H9 (cell line): Measurements from ENCODE around the gene BPGM. TPM values are rescaled to one million over a fixed set of nuclear protein-coding genes. Genes with fewer than 3 reads are reported as not detected.
A peak's percentile ranks its signal among the peaks of the same experiment; 100 is the strongest.

Source experiments
- DNase-seq: peaks from one replicate; pipeline ENCODE4 v3.0.0-alpha.2; 2017
- H2AFZ ChIP-seq: one replicate; pipeline ENCODE4 v1.6.1; 2013; ENCODE audit warnings: mild to moderate bottlenecking, low read length, control low read depth, moderate library complexity
- H2AK5ac ChIP-seq: 2 replicates; pipeline ENCODE4 v1.6.1; 2013; ENCODE audit warnings: low read length, control low read depth, mixed read lengths; ENCODE audit not compliant: insufficient read length
- H2BK120ac ChIP-seq: one replicate; pipeline ENCODE4 v1.6.1; 2013; ENCODE audit warnings: low read depth, mild to moderate bottlenecking, low read length, control low read depth, inconsistent platforms; ENCODE audit not compliant: poor library complexity, severe bottlenecking
- H2BK12ac ChIP-seq: 2 replicates; pipeline ENCODE4 v1.6.1; 2013; ENCODE audit warnings: low read length, control low read depth, mixed read lengths, low read depth; ENCODE audit not compliant: insufficient read length
- H2BK15ac ChIP-seq: 2 replicates; pipeline ENCODE4 v1.6.1; 2013; ENCODE audit warnings: low read depth, low read length, control low read depth
- H2BK20ac ChIP-seq: one replicate; pipeline ENCODE4 v1.6.1; 2013; ENCODE audit warnings: low read depth, mild to moderate bottlenecking, low read length, control low read depth, inconsistent platforms; ENCODE audit not compliant: poor library complexity, severe bottlenecking
- H2BK5ac ChIP-seq: 2 replicates; pipeline ENCODE4 v1.6.1; 2013; ENCODE audit warnings: low read length, control low read depth, mixed read lengths; ENCODE audit not compliant: insufficient read length
- H3K14ac ChIP-seq: 2 replicates; pipeline ENCODE4 v1.6.1; 2013; ENCODE audit warnings: low read length, control low read depth; ENCODE audit not compliant: insufficient read depth
- H3K18ac ChIP-seq: 2 replicates; pipeline ENCODE4 v1.6.1; 2013; ENCODE audit warnings: low read depth, mild to moderate bottlenecking, mixed read lengths, low read length, control low read depth; ENCODE audit not compliant: insufficient read length
- H3K23ac ChIP-seq: 2 replicates; pipeline ENCODE4 v1.6.1; 2013; ENCODE audit warnings: low read length, control low read depth, mixed read lengths, low read depth; ENCODE audit not compliant: insufficient read length
- H3K23me2 ChIP-seq: 2 replicates; pipeline ENCODE4 v1.6.1; 2013; ENCODE audit warnings: low read depth, mild to moderate bottlenecking, mixed read lengths, low read length, control low read depth; ENCODE audit not compliant: insufficient read length, poor library complexity, severe bottlenecking
- H3K27ac ChIP-seq: 2 replicates; pipeline ENCODE4 v1.5.1; 2013; ENCODE audit warnings: low read length, control low read depth, mixed read lengths, low read depth; ENCODE audit not compliant: insufficient read length
- H3K27me3 ChIP-seq: 2 replicates; pipeline ENCODE4 v1.6.1; 2013; ENCODE audit warnings: low read length, control low read depth, inconsistent platforms; ENCODE audit not compliant: insufficient read depth
- H3K4ac ChIP-seq: 2 replicates; pipeline ENCODE4 v1.6.1; 2013; ENCODE audit warnings: low read depth, mild to moderate bottlenecking, control low read depth, inconsistent platforms, low read length, moderate library complexity
- H3K4me1 ChIP-seq: 2 replicates; pipeline ENCODE4 v1.6.1; 2013; ENCODE audit warnings: low read length, control low read depth, inconsistent platforms; ENCODE audit not compliant: insufficient read depth
- H3K4me2 ChIP-seq: 2 replicates; pipeline ENCODE4 v1.6.1; 2013; ENCODE audit warnings: low read length, control low read depth, mixed read lengths; ENCODE audit not compliant: insufficient read length, insufficient read depth
- H3K56ac ChIP-seq: 2 replicates; pipeline ENCODE4 v1.6.1; 2013; ENCODE audit warnings: low read depth, mild to moderate bottlenecking, mixed read lengths, low read length, control low read depth; ENCODE audit not compliant: insufficient read length
- H3K79me1 ChIP-seq: 2 replicates; pipeline ENCODE4 v1.6.1; 2013; ENCODE audit warnings: low read depth, mild to moderate bottlenecking, moderate library complexity, low read length, control low read depth, inconsistent platforms; ENCODE audit not compliant: insufficient read depth, poor library complexity, severe bottlenecking
- H3K79me2 ChIP-seq: 2 replicates; pipeline ENCODE4 v1.6.1; 2013; ENCODE audit warnings: low read length, control low read depth, inconsistent platforms; ENCODE audit not compliant: insufficient read depth
- H3K9ac ChIP-seq: 2 replicates; pipeline ENCODE4 v1.6.1; 2013; ENCODE audit warnings: low read length, control low read depth, mixed read lengths; ENCODE audit not compliant: insufficient read length; ENCODE audit errors: extremely low read depth
- H3K9me3 ChIP-seq: one replicate; pipeline ENCODE4 v1.6.1; 2013; ENCODE audit warnings: low read depth, low read length, inconsistent platforms; ENCODE audit not compliant: control insufficient read depth
- H3T11ph ChIP-seq: one replicate; pipeline ENCODE4 v1.6.1; 2013; ENCODE audit warnings: mild to moderate bottlenecking, low read length, control low read depth, inconsistent platforms
- H4K20me1 ChIP-seq: one replicate; pipeline ENCODE4 v1.6.1; 2013; ENCODE audit not compliant: control insufficient read depth, insufficient read length, insufficient read depth
- H4K5ac ChIP-seq: 2 replicates; pipeline ENCODE4 v1.6.1; 2013; ENCODE audit warnings: low read depth, mild to moderate bottlenecking, mixed read lengths, low read length, control low read depth; ENCODE audit not compliant: insufficient read length
- H4K8ac ChIP-seq: replicated peaks from 2 replicates; pipeline ENCODE4 v1.6.1; 2013; ENCODE audit warnings: low read length, control low read depth, mixed read lengths, low read depth; ENCODE audit not compliant: insufficient read length
- H4K91ac ChIP-seq: 2 replicates; pipeline ENCODE4 v1.6.1; 2013; ENCODE audit warnings: low read depth, mild to moderate bottlenecking, moderate library complexity, mixed read lengths, low read length, control low read depth; ENCODE audit not compliant: insufficient read length
- H3K27ac Mint-ChIP-seq, 3 experiments: 2 replicates in 2 of 3; 3 replicates in 1 of 3; pipeline ENCODE4 v1.8.0; 2020 to 2021; ENCODE audit warnings: mixed read lengths in 3 of 3, mild to moderate bottlenecking in 1 of 3, moderate library complexity in 1 of 3
- H3K27me3 Mint-ChIP-seq: 2 replicates; pipeline ENCODE4 v1.8.0; 2021; ENCODE audit warnings: low read depth, mild to moderate bottlenecking, moderate library complexity, mixed read lengths
- H3K36me3 Mint-ChIP-seq, 3 experiments: 2 replicates in 2 of 3; 3 replicates in 1 of 3; pipeline ENCODE4 v1.8.0; 2020 to 2021; ENCODE audit warnings: low read depth in 3 of 3, mixed read lengths in 3 of 3; ENCODE audit not compliant: insufficient read depth in 1 of 3
- H3K4me1 Mint-ChIP-seq, 2 experiments: 2 replicates each; pipeline ENCODE4 v1.8.0; 2020; ENCODE audit warnings: mixed read lengths in 2 of 2
- H3K4me3 Mint-ChIP-seq, 2 experiments: 2 replicates in 1 of 2; 3 replicates in 1 of 2; pipeline ENCODE4 v1.8.0; 2020 to 2021; ENCODE audit warnings: mild to moderate bottlenecking in 2 of 2, mixed read lengths in 2 of 2, moderate library complexity in 1 of 2
- H3K9me3 Mint-ChIP-seq, 2 experiments: 2 replicates in 1 of 2; 3 replicates in 1 of 2; pipeline ENCODE4 v1.8.0; 2020; ENCODE audit warnings: mild to moderate bottlenecking in 2 of 2, mixed read lengths in 2 of 2, moderate library complexity in 1 of 2
- WGBS: extraction: QIAGEN DNeasy Blood & Tissue Kit; methylation state at CpG from one replicate; pipeline ENCODE4 v1.1.7; 2013; ENCODE audit warnings: missing lambda C conversion rate, low lambda C conversion rate, mixed read lengths; ENCODE audit not compliant: insufficient read length; ENCODE audit errors: extremely low coverage; 5-methylcytosine and 5-hydroxymethylcytosine counted together
- total RNA-seq: library from RNA; stranded (reverse); gene quantifications from 2 replicates; pipeline ENCODE4 v1.2.1, GENCODE V29; 2021
- TF ChIP-seq, protein P1 (sequence below): fragments of 200-600 bp; sonication (generic); conservative IDR thresholded peaks from 3 replicates; pipeline ENCODE4 v1.8.0; 2021; ENCODE audit warnings: antibody characterized with exemption, mild to moderate bottlenecking

The BPGM gene
- total RNA-seq, 1 experiment from 2014 or later: 14.4 TPM

GRCh38 chr7:134676743-134677142 is 30.1 kb downstream of the BPGM start:
- Histone ChIP-seq H3K56ac (no peak overlapping the region), H3K27ac (no peak overlapping the region), H2BK12ac (no peak overlapping the region), H4K20me1 (no peaks in the 10 kb centered on the region), H3K79me1 (no peaks in the 10 kb centered on the region), H3K4me2 (no peak overlapping the region), H2BK5ac (no peak overlapping the region), H4K5ac (no peak overlapping the region), H3K4ac (no peak overlapping the region), H3K23ac (no peak overlapping the region), H3K9ac (no peak overlapping the region), H3K23me2 (no peaks in the 10 kb centered on the region), H4K8ac (no peak overlapping the region), H2BK120ac (no peak overlapping the region), H3K4me1 (no peaks in the 10 kb centered on the region), H3T11ph (no peak overlapping the region), H3K18ac (no peak overlapping the region), H3K27me3 (no peaks in the 10 kb centered on the region), H2BK15ac (no peak overlapping the region), H4K91ac (no peak overlapping the region), H2BK20ac (no peak overlapping the region), H3K14ac (0 out of 2 replicates have a peak overlapping the region, but pooled peaks have one; percentile 31), H2AK5ac (no peak overlapping the region), H3K79me2 (0 out of 2 replicates have a peak, but pooled peaks cover 1% of the 10 kb centered on the region), H2AFZ (no peak overlapping the region), H3K9me3 (no peaks in the 10 kb centered on the region)
- H3K36me3 Mint-ChIP-seq: peaks cover 12 to 19% (median 14%) of the 10 kb centered on the region in 3 experiments
- peaks cover 8 to 9% of the 10 kb centered on the region in 2 experiments for H3K4me1 Mint-ChIP-seq
- H3K9me3 Mint-ChIP-seq: peaks cover 12% of the 10 kb centered on the region in 2 experiments; a peak in 4 of 5 replicates
- WGBS: no CpG with 5 or more reads among the region's 1 CpG
- no peak overlapping the region for H3K4me3 Mint-ChIP-seq
- TF ChIP-seq, protein P1, sequence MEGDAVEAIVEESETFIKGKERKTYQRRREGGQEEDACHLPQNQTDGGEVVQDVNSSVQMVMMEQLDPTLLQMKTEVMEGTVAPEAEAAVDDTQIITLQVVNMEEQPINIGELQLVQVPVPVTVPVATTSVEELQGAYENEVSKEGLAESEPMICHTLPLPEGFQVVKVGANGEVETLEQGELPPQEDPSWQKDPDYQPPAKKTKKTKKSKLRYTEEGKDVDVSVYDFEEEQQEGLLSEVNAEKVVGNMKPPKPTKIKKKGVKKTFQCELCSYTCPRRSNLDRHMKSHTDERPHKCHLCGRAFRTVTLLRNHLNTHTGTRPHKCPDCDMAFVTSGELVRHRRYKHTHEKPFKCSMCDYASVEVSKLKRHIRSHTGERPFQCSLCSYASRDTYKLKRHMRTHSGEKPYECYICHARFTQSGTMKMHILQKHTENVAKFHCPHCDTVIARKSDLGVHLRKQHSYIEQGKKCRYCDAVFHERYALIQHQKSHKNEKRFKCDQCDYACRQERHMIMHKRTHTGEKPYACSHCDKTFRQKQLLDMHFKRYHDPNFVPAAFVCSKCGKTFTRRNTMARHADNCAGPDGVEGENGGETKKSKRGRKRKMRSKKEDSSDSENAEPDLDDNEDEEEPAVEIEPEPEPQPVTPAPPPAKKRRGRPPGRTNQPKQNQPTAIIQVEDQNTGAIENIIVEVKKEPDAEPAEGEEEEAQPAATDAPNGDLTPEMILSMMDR: no peak
- H3K27me3 Mint-ChIP-seq: no peaks in the 10 kb centered on the region
- no peak for DNase-seq
- H3K27ac Mint-ChIP-seq: peak overlapping the region in 1 of 3 experiments; percentile 2; a peak in 2 of 7 replicates
